Endothelial cell of umbilical vein (primary cell): ENCODE results near the gene DIMT1. TPM values are rescaled to one million over a fixed set of nuclear protein-coding genes. Genes with fewer than 3 reads are reported as not detected.

Experiments used
- BruUV-seq: library from RNA; stranded (reverse); fragments of 400-500 nt; replicated peaks from 2 replicates; lab custom pipeline; 2021; lab: Mats Ljungman, UMichigan
- CTCF ChIA-PET: fragments of 300-600, 350-600 bp; sonication (Branson Sonifier 250); formaldehyde crosslinking; loops from one replicate; lab custom pipeline; 2021; ENCODE audit warnings: antibody characterized with exemption, inconsistent platforms; lab: Charles Lee
- POLR2A ChIA-PET: fragments of 300-600, 350-600 bp; sonication (Branson Sonifier 250); formaldehyde crosslinking; loops from one replicate; lab custom pipeline; 2021; ENCODE audit warnings: antibody characterized with exemption, inconsistent platforms; lab: Charles Lee
- DNase-seq: peaks from one replicate; pipeline ENCODE4 v3.0.0-alpha.2; 2011; ENCODE audit warnings: low read depth, low spot score
- FAIRE-seq: peaks from 2 replicates; lab custom pipeline; 2011; peaks lifted over from hg19 to GRCh38; lab: Jason Lieb, UNC
- H2AFZ ChIP-seq: 2 replicates; pipeline ENCODE4 v1.6.0; 2012; ENCODE audit warnings: low read depth, low read length, control low read depth, inconsistent platforms
- H3K27ac ChIP-seq: 2 replicates; pipeline ENCODE4 v1.5.1; 2011; ENCODE audit warnings: low read depth, mild to moderate bottlenecking, control low read depth, low read length, moderate library complexity; ENCODE audit not compliant: insufficient read depth
- H3K27me3 ChIP-seq, 2 experiments: 2 replicates each; pipeline versions ENCODE4 v1.6.0 to v1.6.1; 2011; ENCODE audit warnings: low read length in 2 of 2, mixed read lengths in 1 of 2; ENCODE audit not compliant: control insufficient read depth in 2 of 2, insufficient read depth in 2 of 2
- H3K36me3 ChIP-seq, 2 experiments: 2 replicates in 1 of 2; 3 replicates in 1 of 2; pipeline ENCODE4 v1.5.1; 2011; ENCODE audit warnings: low read length in 2 of 2, mild to moderate bottlenecking in 1 of 2, moderate library complexity in 1 of 2; ENCODE audit not compliant: control insufficient read depth in 2 of 2, insufficient read depth in 2 of 2; ENCODE audit errors: extremely low read depth in 1 of 2
- H3K4me1 ChIP-seq: 3 replicates; pipeline ENCODE4 v1.5.1; 2011; ENCODE audit warnings: mild to moderate bottlenecking, low read length; ENCODE audit not compliant: control insufficient read depth, insufficient read depth; ENCODE audit errors: extremely low read depth
- H3K4me2 ChIP-seq: 2 replicates; pipeline ENCODE4 v1.6.1; 2011; ENCODE audit warnings: low read length, control low read depth, mixed read lengths; ENCODE audit not compliant: insufficient read depth
- H3K4me3 ChIP-seq, 3 experiments: fragments of 200-600 bp in 1 of 3; sonication (generic), shearing (Covaris generic) in 1 of 3; replicated peaks in 1 of 3; 2 replicates each; pipeline ENCODE4 v1.5.1; 2011 to 2016; ENCODE audit warnings: control low read depth in 3 of 3, low read length in 3 of 3, mild to moderate bottlenecking in 2 of 3, inconsistent platforms in 1 of 3, low read depth in 1 of 3, moderate library complexity in 1 of 3; ENCODE audit not compliant: insufficient read depth in 1 of 3
- H3K79me2 ChIP-seq: 2 replicates; pipeline ENCODE4 v1.6.0; 2012; ENCODE audit warnings: low read length, inconsistent platforms; ENCODE audit not compliant: control insufficient read depth, insufficient read depth
- H3K9ac ChIP-seq: replicated peaks from 2 replicates; pipeline ENCODE3; 2011; ENCODE audit warnings: low read length, control low read depth; ENCODE audit not compliant: insufficient read depth; ENCODE audit errors: extremely low read depth
- H3K9me1 ChIP-seq: replicated peaks from 3 replicates; pipeline ENCODE4 v1.6.0; 2011; ENCODE audit warnings: mild to moderate bottlenecking, low read length; ENCODE audit not compliant: control insufficient read depth, insufficient read depth; ENCODE audit errors: extremely low read depth
- H3K9me3 ChIP-seq: replicated peaks from 2 replicates; pipeline ENCODE4 v1.5.1; 2012; ENCODE audit warnings: low read length, inconsistent platforms; ENCODE audit not compliant: control insufficient read depth, insufficient read depth
- H4K20me1 ChIP-seq: replicated peaks from 2 replicates; pipeline ENCODE3; 2011; ENCODE audit warnings: mild to moderate bottlenecking, low read length; ENCODE audit not compliant: control insufficient read depth, insufficient read depth; ENCODE audit errors: extremely low read depth
- CTCF ChIP-seq, 2 donors: IDR thresholded peaks; 1 replicate in 1 of 2; 2 replicates in 1 of 2; pipeline ENCODE4 v1.5.1; 2011; ENCODE audit warnings: low read length in 2 of 2, mild to moderate bottlenecking in 2 of 2, moderate library complexity in 2 of 2, control low read depth in 1 of 2, inconsistent platforms in 1 of 2, low read depth in 1 of 2; ENCODE audit not compliant: insufficient read depth in 1 of 2; ENCODE audit errors: extremely low read depth in 1 of 2
- EZH2 ChIP-seq: IDR thresholded peaks from 2 replicates; pipeline ENCODE4 v1.6.1; 2012; ENCODE audit warnings: borderline replicate concordance, low read depth, mild to moderate bottlenecking, moderate library complexity, low read length, inconsistent platforms; ENCODE audit not compliant: severe bottlenecking
- FOS ChIP-seq: IDR thresholded peaks from 2 replicates; pipeline ENCODE4 v1.6.1; 2011; ENCODE audit warnings: mild to moderate bottlenecking, low read length, moderate library complexity, borderline replicate concordance; ENCODE audit not compliant: insufficient read depth
- GATA2 ChIP-seq: IDR thresholded peaks from 2 replicates; pipeline ENCODE4 v1.7.0; 2011; ENCODE audit warnings: low read depth, mild to moderate bottlenecking, moderate library complexity, mixed read lengths, low read length; ENCODE audit not compliant: insufficient read length, insufficient read depth
- JUN ChIP-seq: IDR thresholded peaks from 2 replicates; pipeline ENCODE4 v1.6.1; 2011; ENCODE audit warnings: borderline replicate concordance, low read depth; ENCODE audit not compliant: insufficient read length, insufficient read depth
- MAX ChIP-seq: IDR thresholded peaks from 2 replicates; pipeline ENCODE4 v1.6.1; 2011; ENCODE audit not compliant: insufficient read depth, insufficient read length
- MYC ChIP-seq: IDR thresholded peaks from one replicate; pipeline ENCODE4 v1.6.1; 2011; ENCODE audit warnings: mild to moderate bottlenecking, low read depth, low read length
- POLR2A ChIP-seq: IDR thresholded peaks from 2 replicates; pipeline ENCODE4 v1.6.1; 2012; ENCODE audit warnings: low read depth, mild to moderate bottlenecking, control low read depth, low read length
- POLR2AphosphoS5 ChIP-seq: IDR thresholded peaks from 2 replicates; pipeline ENCODE4 v1.6.1; 2012; ENCODE audit warnings: low read depth, mild to moderate bottlenecking, control low read depth, low read length, moderate library complexity; ENCODE audit not compliant: insufficient read depth
- dilution Hi-C: fragments of 300-500 bp; cut with MboI; formaldehyde crosslinking; loops from one replicate; pipeline ENCODE4 v1.15.0; 2019; ENCODE audit warnings: low sequenced_read_pairs; ENCODE audit not compliant: extremely low pct_ligation_motif_present
- intact Hi-C: fragments of 100-400 bp; cut with micrococcal nuclease; formaldehyde crosslinking; loops from one replicate; pipeline ENCODE4 v1.10.0; 2022
- polyA plus RNA-seq, 4 experiments: library from polyadenylated mRNA; depleted of rRNA in 3 of 4; stranded (reverse) in 3 of 4; unstranded in 1 of 4; fragments of >200 nt; gene quantifications; 2 replicates each; pipeline versions ENCODE4 v1.2.1 to v1.2.3, GENCODE V29; 2011 to 2012; ENCODE audit warnings: missing spikeins in 1 of 4
- total RNA-seq: library from RNA; stranded (reverse); gene quantifications from 2 replicates; pipeline ENCODE4 v1.2.3, GENCODE V29; 2021

DIMT1 gene
- total and polyA plus RNA-seq, 2 donors (not counting 3 experiments of a cell fraction or from before 2014, with no cell fraction given): 21.9 to 34.4 TPM

GRCh38 chr5:62346748-62347147 is 57.0 kb downstream of the DIMT1 start:
- Histone ChIP-seq H3K9me3 (no peaks in the 10 kb centered on the region), H3K9ac (no peak overlapping the region), H4K20me1 (peaks cover 2% of the 10 kb centered on the region), H3K36me3 (peaks cover 2 to 5% of the 10 kb centered on the region in 2 experiments), H3K9me1 (no peaks in the 10 kb centered on the region), H3K4me1 (no peaks in the 10 kb centered on the region), H2AFZ (no peak overlapping the region), H3K27me3 (no peaks in the 10 kb centered on the region), H3K79me2 (peaks cover 35% of the 10 kb centered on the region), H3K4me2 (no peak overlapping the region), H3K27ac (no peak overlapping the region), H3K4me3 (no peak overlapping the region)
- dilution Hi-C loops: no loop called here
- intact Hi-C loops: no loop called here
- DNase-seq (no peak), FAIRE-seq (no peak)
- no TSS peak for BruUV-seq
- CTCF ChIA-PET: no interaction called here
- TF ChIP-seq EZH2 (no peak), GATA2 (no peak)
- POLR2A ChIA-PET: no interaction called here

- no peaks in the 10 kb centered on the region for H3K9me3 ChIP-seq
- dilution Hi-C loops (no loop called here), intact Hi-C loops (loop anchor here (5.0 kb wide), 1 partner anchor 36 kb away; the partner anchor contains the start of gene KIF2A)
- FAIRE-seq (no peak), DNase-seq (no peak)
- H3K9ac ChIP-seq: no peak overlapping the region
- H3K9me1 ChIP-seq: no peaks in the 10 kb centered on the region
- no peak overlapping the region for H3K4me2 ChIP-seq
- TF ChIP-seq FOS: no peak
- no peak for TF ChIP-seq JUN
- TF ChIP-seq POLR2A: no peak
- TF ChIP-seq MYC: no peak
- TF ChIP-seq CTCF (IDR thresholded peaks at IDR 0.05; ENCODE audit: extremely low read depth in 1 of 2, insufficient read depth in 1 of 2, low read depth in 1 of 2, low read length in 2 of 2): no peak
- TF ChIP-seq MAX: no peak
- TF ChIP-seq GATA2: no peak
- no peak for TF ChIP-seq POLR2AphosphoS5
- TF ChIP-seq EZH2: no peak
- peaks cover 51% of the 10 kb centered on the region for H3K79me2 ChIP-seq
- no peak overlapping the region for H2AFZ ChIP-seq
- H3K27ac ChIP-seq: no peak overlapping the region
- H3K4me3 ChIP-seq: no peak overlapping the region
- H3K4me1 ChIP-seq: no peaks in the 10 kb centered on the region
- peaks cover 0 to 1% of the 10 kb centered on the region in 2 experiments for H3K36me3 ChIP-seq
- no peaks in the 10 kb centered on the region for H3K27me3 ChIP-seq
- ChIA-PET POLR2A (no interaction called here), CTCF (interaction anchor here (0.8 to 2.7 kb wide), 2 partner anchors 10 to 11 kb away, joined by 4 to 9 read pairs; no protein-coding TSS in a partner anchor)
- BruUV-seq: no TSS peak
- peaks cover 2% of the 10 kb centered on the region for H4K20me1 ChIP-seq
These were observed 60.3 kb downstream of the DIMT1 start for GRCh38 chr5:62343428-62343827.
